GM12865 (cell line): ENCODE data around the gene BLMH.

ENCODE experiments used
- DNase-seq: peaks from one replicate; pipeline ENCODE4 v3.0.0; 2010; ENCODE audit warnings: low read depth
- H3K4me3 ChIP-seq: 2 replicates; pipeline ENCODE4 v1.5.1; 2011; ENCODE audit warnings: mild to moderate bottlenecking, low read depth, low read length, control low read depth
- TF ChIP-seq, protein P1 (sequence below): IDR thresholded peaks from 2 replicates; pipeline ENCODE4 v1.5.1; 2011; ENCODE audit warnings: low read length, control low read depth, low read depth, inconsistent platforms; ENCODE audit not compliant: insufficient read depth; ENCODE audit errors: missing control alignments

The BLMH gene

DNA sequence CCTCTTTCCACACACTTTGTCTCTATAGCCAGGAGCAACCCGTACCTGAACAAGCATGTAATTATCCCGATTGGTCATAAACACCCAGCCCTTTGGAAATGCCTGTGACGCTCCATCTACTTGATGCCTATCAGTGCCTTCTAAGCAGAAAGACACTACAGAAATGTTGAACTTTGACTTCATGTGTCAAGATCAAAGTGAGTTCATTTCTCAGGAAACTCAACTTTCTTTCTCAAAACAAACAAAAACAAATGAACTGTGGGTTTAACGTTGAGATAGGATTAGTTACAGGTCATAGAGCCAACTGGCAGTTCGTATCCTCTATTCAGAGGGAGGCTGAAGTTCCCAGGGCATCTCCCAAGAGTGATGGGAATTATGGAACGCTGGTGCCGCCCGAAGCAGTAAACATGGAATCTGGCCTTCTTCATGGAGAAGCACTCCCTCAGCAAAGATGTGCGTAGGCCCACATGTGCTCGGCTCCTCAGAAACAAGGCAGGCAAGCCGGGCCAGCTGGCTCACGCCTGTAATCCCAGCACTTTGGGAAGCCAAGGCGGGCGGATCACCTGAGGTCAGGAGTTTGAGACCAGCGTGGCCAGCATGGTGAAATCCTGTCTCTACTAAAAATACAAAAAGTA lies 65.7 kb downstream of the BLMH start:
- DNase-seq = no peak
- TF ChIP-seq, protein P1, sequence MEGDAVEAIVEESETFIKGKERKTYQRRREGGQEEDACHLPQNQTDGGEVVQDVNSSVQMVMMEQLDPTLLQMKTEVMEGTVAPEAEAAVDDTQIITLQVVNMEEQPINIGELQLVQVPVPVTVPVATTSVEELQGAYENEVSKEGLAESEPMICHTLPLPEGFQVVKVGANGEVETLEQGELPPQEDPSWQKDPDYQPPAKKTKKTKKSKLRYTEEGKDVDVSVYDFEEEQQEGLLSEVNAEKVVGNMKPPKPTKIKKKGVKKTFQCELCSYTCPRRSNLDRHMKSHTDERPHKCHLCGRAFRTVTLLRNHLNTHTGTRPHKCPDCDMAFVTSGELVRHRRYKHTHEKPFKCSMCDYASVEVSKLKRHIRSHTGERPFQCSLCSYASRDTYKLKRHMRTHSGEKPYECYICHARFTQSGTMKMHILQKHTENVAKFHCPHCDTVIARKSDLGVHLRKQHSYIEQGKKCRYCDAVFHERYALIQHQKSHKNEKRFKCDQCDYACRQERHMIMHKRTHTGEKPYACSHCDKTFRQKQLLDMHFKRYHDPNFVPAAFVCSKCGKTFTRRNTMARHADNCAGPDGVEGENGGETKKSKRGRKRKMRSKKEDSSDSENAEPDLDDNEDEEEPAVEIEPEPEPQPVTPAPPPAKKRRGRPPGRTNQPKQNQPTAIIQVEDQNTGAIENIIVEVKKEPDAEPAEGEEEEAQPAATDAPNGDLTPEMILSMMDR = no peak
- H3K4me3 ChIP-seq = no peak overlapping the region

DNA sequence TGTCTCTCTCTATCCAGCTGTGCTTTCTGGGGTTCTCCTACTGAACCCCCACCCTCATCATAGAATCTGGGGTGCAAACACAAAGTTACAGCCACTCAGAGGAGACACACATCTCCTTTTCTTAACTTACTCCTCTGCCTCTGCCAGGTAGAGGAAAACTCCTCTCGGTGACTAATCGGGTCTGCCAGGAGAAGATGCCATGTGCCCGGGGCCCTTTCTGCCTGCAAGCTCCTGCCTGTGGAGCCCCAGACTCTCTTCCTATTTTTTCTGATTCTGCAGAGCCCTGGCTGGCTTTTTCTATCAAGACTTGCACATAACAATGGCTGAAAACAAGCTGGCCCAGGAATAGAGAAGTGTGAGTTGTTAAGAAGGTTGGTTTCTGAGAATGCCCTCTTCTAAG lies 66.6 kb downstream of the BLMH start:
- H3K4me3 ChIP-seq = no peak overlapping the region
- DNase-seq = no peak
- TF ChIP-seq, protein P1 = no peak

DNA sequence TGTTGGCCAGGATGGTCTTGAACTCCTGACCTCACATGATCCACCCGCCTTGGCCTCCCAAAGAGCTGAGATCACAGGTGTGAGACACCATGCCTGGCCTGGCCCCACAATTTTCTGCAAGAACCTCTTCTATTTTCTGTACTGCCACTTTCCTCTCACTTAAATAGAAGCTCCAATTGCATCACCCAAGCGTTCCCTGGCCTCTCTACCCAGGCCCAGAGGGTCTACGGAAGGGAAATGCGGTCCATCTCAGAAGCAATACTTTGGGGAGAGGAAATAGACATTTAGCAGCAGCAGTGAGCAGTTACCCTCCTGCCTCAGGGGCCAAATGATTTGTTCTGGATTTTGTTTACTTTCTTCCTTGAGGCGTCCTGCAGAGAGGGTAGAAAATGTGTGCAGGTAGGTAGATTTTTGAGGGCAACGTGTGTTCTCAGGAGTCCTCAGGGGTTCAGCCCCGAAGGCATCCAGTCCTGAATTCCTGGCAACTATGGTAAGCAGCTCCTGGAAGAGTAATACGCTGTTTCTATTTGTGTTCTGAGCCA lies 67.3 kb downstream of the BLMH start:
- DNase-seq = no peak
- TF ChIP-seq, protein P1 = no peak

DNA sequence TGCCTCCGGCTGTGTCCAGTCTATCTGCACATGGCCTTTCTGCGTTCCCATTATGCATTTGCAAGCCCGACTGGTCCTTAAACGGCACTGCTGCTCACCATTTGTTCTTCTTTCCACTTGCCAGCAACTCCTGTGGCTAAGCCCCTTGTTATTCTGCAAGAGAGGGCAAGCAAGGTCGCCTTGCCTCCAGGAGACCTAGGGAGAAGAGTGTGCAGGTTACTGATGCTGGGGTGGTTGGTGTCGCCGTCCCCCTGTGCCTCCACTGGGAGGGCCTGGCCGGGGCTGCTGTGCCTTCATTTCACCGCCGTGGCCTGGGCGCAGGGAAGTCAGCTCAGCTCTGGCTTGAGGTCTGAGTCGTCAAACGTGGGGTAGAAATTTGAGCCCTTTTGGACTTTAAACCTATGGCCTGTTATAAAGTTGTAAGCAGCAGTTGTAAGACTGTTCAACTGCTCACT lies 69.0 kb downstream of the BLMH start:
- H3K4me3 ChIP-seq = no peak overlapping the region
- no peak for DNase-seq
- TF ChIP-seq, protein P1 = no peak

More for the DNA sequence above, 67.3 kb downstream of the BLMH start:
- H3K4me3 ChIP-seq = no peak overlapping the region

DNA sequence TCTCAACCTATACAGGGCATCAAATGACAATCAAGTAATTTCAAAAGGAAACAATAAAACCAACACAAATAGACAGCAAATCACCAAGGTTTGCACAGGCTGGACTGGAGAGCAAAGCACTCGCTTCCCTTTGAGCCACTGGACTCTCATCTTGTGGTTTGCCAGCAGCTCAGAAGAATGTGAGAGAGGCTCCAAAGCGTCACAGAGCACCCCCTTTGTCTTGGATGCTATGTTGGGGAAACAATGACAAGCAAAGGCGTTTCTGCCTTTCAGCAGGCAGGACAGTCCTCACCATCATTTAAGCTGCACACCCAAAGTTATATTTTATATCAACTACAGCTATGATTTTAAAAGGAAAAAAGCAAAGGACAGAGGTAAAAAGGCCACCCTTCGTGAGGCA lies 69.5 kb downstream of the BLMH start:
- DNase-seq = no peak
- TF ChIP-seq, protein P1 = no peak
- no peak overlapping the region for H3K4me3 ChIP-seq

DNA sequence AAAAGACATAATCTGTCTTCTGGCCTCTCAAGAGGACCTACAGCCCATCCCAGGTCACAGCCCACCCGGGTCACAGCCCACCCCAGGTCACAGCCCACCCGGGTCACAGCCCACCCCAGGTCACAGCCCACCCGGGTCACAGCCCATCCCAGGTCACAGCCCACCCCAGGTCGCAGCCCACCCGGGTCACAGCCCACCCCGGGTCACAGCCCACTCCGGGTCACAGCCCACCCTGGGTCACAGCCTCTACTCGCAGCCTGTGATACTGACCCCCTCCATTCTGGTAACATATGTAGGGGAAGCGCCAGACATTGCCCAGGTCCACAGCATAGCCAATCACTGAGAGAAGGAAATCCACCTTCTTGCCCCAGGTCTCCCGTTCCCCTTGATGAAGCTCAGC lies 70.4 kb downstream of the BLMH start:
- no peak for DNase-seq
- no peak overlapping the region for H3K4me3 ChIP-seq
- TF ChIP-seq, protein P1 = no peak

DNA sequence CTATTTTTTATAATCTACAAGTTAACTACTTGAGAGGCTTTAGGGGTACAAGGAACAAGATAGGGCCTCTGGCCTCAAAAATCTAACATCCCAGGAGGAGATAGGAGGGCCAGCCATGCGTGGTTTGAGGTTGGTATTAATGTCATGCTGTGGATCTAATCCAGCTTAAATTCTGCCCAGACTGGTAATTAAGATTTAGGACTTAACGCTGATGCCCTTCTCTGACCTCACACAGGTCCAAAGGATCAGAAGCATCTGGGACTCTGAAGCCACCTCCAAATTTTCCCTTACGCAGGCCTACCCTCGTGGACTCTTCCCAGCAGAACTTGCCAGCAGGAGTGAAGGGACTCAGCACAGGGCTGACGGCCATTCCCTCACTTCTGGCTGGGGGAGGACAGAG lies 71.3 kb downstream of the BLMH start:
- no peak for DNase-seq
- TF ChIP-seq, protein P1 = no peak
- no peak overlapping the region for H3K4me3 ChIP-seq
